ENCODE measurements around the gene ZNF462.
A peak's percentile ranks its signal among the peaks of the same experiment; 100 is the strongest.

DNA sequence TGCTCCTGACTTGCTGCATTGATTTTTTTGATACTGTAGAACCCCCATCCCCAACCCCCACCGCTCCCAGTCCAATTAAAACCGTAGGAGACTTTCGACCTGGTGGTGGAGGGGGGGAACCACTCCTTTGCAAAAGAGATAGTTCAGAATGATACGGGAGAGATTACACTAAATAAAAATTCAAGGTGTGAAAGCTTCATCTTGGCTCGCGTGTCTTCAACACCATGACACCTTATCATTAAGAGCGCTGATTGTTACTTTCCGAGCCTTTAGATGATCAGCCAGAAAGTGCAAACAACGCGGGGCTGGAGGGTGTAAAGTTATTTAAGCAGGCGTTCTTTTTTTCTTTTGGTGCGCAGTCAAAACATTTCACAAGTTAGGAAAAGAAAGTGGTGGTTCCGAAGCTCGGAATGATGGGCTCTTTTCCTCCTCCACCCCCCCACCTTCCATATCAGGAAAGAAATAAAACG, 1.3 kb upstream of the ZNF462 start:
- no peak for TF ChIP-seq POLR2A (IDR thresholded peaks at IDR 0.05)
- TF ChIP-seq, protein P1, sequence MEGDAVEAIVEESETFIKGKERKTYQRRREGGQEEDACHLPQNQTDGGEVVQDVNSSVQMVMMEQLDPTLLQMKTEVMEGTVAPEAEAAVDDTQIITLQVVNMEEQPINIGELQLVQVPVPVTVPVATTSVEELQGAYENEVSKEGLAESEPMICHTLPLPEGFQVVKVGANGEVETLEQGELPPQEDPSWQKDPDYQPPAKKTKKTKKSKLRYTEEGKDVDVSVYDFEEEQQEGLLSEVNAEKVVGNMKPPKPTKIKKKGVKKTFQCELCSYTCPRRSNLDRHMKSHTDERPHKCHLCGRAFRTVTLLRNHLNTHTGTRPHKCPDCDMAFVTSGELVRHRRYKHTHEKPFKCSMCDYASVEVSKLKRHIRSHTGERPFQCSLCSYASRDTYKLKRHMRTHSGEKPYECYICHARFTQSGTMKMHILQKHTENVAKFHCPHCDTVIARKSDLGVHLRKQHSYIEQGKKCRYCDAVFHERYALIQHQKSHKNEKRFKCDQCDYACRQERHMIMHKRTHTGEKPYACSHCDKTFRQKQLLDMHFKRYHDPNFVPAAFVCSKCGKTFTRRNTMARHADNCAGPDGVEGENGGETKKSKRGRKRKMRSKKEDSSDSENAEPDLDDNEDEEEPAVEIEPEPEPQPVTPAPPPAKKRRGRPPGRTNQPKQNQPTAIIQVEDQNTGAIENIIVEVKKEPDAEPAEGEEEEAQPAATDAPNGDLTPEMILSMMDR (IDR thresholded peaks at IDR 0.05), result peak in 1 of 12 donors; percentile 4
